SU-DHL-6 (cell line): ENCODE data around the gene TENT4B.

Experiments used
- EZH2phosphoT487 ChIP-seq: fragments of 200-600 bp; sonication (generic), shearing (Covaris generic); conservative IDR thresholded peaks from 2 replicates; pipeline ENCODE4 v1.6.1; 2018; ENCODE audit warnings: mild to moderate bottlenecking, antibody characterized with exemption, low read length, moderate library complexity, mixed read lengths
- TF ChIP-seq, protein P1 (sequence below): fragments of 200-600 bp; sonication (generic); IDR thresholded peaks from one replicate; pipeline ENCODE4 v1.5.1; 2017; ENCODE audit warnings: antibody characterized with exemption, mild to moderate bottlenecking, low read length, moderate library complexity; ENCODE audit not compliant: insufficient read depth, poor library complexity, severe bottlenecking

DNA sequence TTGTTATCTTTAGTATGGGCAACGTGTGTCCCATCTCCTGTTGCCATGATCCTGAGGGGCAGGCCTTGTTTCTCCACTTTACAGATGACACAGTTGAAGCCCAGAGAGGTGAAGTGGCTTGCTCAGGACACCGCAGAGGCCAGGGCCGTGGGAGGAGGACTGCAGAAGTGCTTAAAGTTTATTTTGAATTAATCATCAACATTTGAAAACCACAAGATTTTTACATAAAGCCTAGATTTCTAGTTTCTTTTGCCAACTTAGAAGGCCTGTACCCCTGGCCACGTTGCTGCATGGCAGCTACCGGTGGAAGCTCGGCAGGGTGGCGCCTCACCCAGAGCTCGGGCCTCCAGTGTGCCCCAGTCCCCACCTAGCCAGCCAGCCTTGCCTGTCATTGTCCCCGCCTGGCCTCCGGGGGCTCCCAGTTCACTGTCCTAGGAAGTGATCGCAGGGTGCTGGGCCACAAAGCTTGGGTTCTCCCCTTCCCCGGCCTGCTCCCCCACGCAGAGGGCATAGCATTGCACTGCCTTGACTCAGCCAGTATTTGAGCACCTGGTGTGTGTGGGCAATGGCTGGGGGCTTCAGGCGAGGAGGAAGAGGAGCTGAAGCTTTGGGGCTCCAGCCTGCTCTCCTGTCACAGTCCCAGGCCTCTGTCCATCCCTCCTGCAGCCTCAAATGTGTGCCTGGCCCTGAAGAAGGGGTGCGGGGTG, 98.4 kb downstream of the TENT4B start:
- TF ChIP-seq, protein P1, sequence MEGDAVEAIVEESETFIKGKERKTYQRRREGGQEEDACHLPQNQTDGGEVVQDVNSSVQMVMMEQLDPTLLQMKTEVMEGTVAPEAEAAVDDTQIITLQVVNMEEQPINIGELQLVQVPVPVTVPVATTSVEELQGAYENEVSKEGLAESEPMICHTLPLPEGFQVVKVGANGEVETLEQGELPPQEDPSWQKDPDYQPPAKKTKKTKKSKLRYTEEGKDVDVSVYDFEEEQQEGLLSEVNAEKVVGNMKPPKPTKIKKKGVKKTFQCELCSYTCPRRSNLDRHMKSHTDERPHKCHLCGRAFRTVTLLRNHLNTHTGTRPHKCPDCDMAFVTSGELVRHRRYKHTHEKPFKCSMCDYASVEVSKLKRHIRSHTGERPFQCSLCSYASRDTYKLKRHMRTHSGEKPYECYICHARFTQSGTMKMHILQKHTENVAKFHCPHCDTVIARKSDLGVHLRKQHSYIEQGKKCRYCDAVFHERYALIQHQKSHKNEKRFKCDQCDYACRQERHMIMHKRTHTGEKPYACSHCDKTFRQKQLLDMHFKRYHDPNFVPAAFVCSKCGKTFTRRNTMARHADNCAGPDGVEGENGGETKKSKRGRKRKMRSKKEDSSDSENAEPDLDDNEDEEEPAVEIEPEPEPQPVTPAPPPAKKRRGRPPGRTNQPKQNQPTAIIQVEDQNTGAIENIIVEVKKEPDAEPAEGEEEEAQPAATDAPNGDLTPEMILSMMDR, result no peak
- no peak for TF ChIP-seq EZH2phosphoT487
